SK-N-SH (cell line): Measurements from ENCODE around the gene NSL1. TPM values are rescaled to one million over a fixed set of nuclear protein-coding genes. Genes with fewer than 3 reads are reported as not detected.
A peak's percentile ranks its signal among the peaks of the same experiment; 100 is the strongest.

ENCODE experiments used
- CTCF ChIA-PET: fragments of 300-600, 350-600 bp; formaldehyde crosslinking; extraction: SDS; loops from one replicate; lab custom pipeline; 2021; lab: Yijun Ruan, JAX
- POLR2A ChIA-PET: fragments of 350-600 bp; sonication (Branson Sonifier 250); formaldehyde crosslinking; extraction: SDS; loops from one replicate; lab custom pipeline; 2020; ENCODE audit warnings: antibody characterized with exemption, inconsistent platforms; lab: Yijun Ruan, JAX
- DNase-seq: peaks from one replicate; pipeline ENCODE4 v3.0.0; 2012
- H2AFZ ChIP-seq: fragments of 200-600 bp; sonication (generic); 2 replicates; pipeline ENCODE4 v1.8.1; 2016; ENCODE audit warnings: antibody characterized with exemption, mild to moderate bottlenecking, low read depth
- H3F3A ChIP-seq: fragments of 200-600 bp; sonication (generic); replicated peaks from 2 replicates; pipeline ENCODE3; 2016; ENCODE audit warnings: antibody characterized with exemption, mild to moderate bottlenecking; ENCODE audit not compliant: insufficient read depth
- H3K27ac ChIP-seq, 2 experiments: fragments of 200-500 bp in 1 of 2; fragments of 200-600 bp in 1 of 2; sonication (Bioruptor generic) in 1 of 2; sonication (generic), shearing (Covaris generic) in 1 of 2; 2 replicates each; pipeline versions ENCODE4 v1.5.1 to v1.6.1; 2014 to 2016; ENCODE audit warnings: low read depth in 2 of 2, inconsistent platforms in 1 of 2, low read length in 1 of 2, mild to moderate bottlenecking in 1 of 2, mixed read lengths in 1 of 2
- H3K27me3 ChIP-seq: fragments of 200-600 bp; sonication (generic), shearing (Covaris generic); 2 replicates; pipeline ENCODE4 v1.6.1; 2016; ENCODE audit warnings: mixed run types; ENCODE audit not compliant: insufficient read depth
- H3K36me3 ChIP-seq, 2 experiments: fragments of 200-500 bp in 1 of 2; fragments of 200-600 bp in 1 of 2; sonication (Bioruptor generic) in 1 of 2; sonication (generic) in 1 of 2; replicated peaks in 1 of 2; 2 replicates each; pipeline versions ENCODE3 to v1.5.1; 2014 to 2016; ENCODE audit warnings: low read length in 1 of 2, mild to moderate bottlenecking in 1 of 2; ENCODE audit not compliant: insufficient read depth in 2 of 2, control insufficient read depth in 1 of 2
- H3K4me1 ChIP-seq, 2 experiments: fragments of 200-500 bp in 1 of 2; fragments of 200-600 bp in 1 of 2; sonication (Bioruptor generic) in 1 of 2; sonication (generic), shearing (Covaris generic) in 1 of 2; 2 replicates each; pipeline versions ENCODE4 v1.5.1 to v1.6.1; 2014 to 2016; ENCODE audit warnings: low read depth in 1 of 2, low read length in 1 of 2, mixed run types in 1 of 2; ENCODE audit not compliant: insufficient read depth in 2 of 2, control insufficient read depth in 1 of 2
- H3K4me2 ChIP-seq: fragments of 200-600 bp; sonication (generic), shearing (Covaris generic); 2 replicates; pipeline ENCODE4 v1.6.1; 2017; ENCODE audit warnings: mixed run types
- H3K4me3 ChIP-seq, 2 experiments: fragments of 200-500 bp in 1 of 2; fragments of 200-600 bp in 1 of 2; sonication (Bioruptor generic) in 1 of 2; sonication (generic), shearing (Covaris generic) in 1 of 2; 2 replicates each; pipeline versions ENCODE4 v1.5.1 to v1.8.1; 2014 to 2016; ENCODE audit warnings: low read depth in 2 of 2, inconsistent platforms in 1 of 2, low read length in 1 of 2, mild to moderate bottlenecking in 1 of 2, mixed read lengths in 1 of 2, moderate library complexity in 1 of 2
- H3K79me2 ChIP-seq: fragments of 200-600 bp; sonication (generic); 2 replicates; pipeline ENCODE4 v1.8.1; 2017; ENCODE audit warnings: mild to moderate bottlenecking; ENCODE audit not compliant: insufficient read depth
- H3K9ac ChIP-seq: fragments of 200-600 bp; sonication (generic); 2 replicates; pipeline ENCODE4 v1.6.1; 2017; ENCODE audit warnings: mixed run types
- H3K9me2 ChIP-seq: fragments of 200-600 bp; sonication (generic); 2 replicates; pipeline ENCODE4 v1.6.1; 2017; ENCODE audit warnings: mixed run types
- H3K9me3 ChIP-seq: fragments of 200-600 bp; sonication (generic); 2 replicates; pipeline ENCODE4 v1.6.1; 2017; ENCODE audit warnings: mixed run types, mild to moderate bottlenecking, moderate library complexity
- H4K20me1 ChIP-seq: fragments of 200-600 bp; sonication (generic); 2 replicates; pipeline ENCODE4 v1.6.1; 2017; ENCODE audit warnings: mild to moderate bottlenecking, mixed run types; ENCODE audit not compliant: insufficient read depth
- CHD2 ChIP-seq: fragments of 150-350 bp; IDR thresholded peaks from 2 replicates; pipeline ENCODE4 v1.6.1; 2018; ENCODE audit warnings: low read length; ENCODE audit not compliant: partially characterized antibody
- EP300 ChIP-seq, 2 experiments: IDR thresholded peaks; 2 replicates each; pipeline versions ENCODE4 v1.4.0 to v1.6.1; 2012; ENCODE audit warnings: borderline replicate concordance in 1 of 2, low read depth in 1 of 2, low read length in 1 of 2
- FOXJ3 ChIP-seq: sonication (generic); formaldehyde crosslinking; IDR thresholded peaks from 2 replicates; pipeline ENCODE4 v1.5.1; 2020; ENCODE audit warnings: mild to moderate bottlenecking, missing genetic modification reagents
- GABPA ChIP-seq: IDR thresholded peaks from 2 replicates; pipeline ENCODE4 v1.4.0; 2012; ENCODE audit warnings: low read depth, mild to moderate bottlenecking
- JUND ChIP-seq: IDR thresholded peaks from 2 replicates; pipeline ENCODE4 v1.4.0; 2012
- MXI1 ChIP-seq: IDR thresholded peaks from 2 replicates; pipeline ENCODE4 v1.6.1; 2012; ENCODE audit warnings: mild to moderate bottlenecking, low read depth, low read length, improper control_type of control experiment
- RAD21 ChIP-seq: IDR thresholded peaks from 2 replicates; pipeline ENCODE4 v1.6.1; 2012; ENCODE audit warnings: mild to moderate bottlenecking, low read length
- RXRA ChIP-seq: IDR thresholded peaks from 2 replicates; pipeline ENCODE4 v1.4.0; 2012; ENCODE audit warnings: low read depth, mild to moderate bottlenecking, borderline replicate concordance
- SIN3A ChIP-seq: IDR thresholded peaks from 2 replicates; pipeline ENCODE4 v1.6.1; 2012; ENCODE audit warnings: low read depth, mild to moderate bottlenecking, low read length, moderate library complexity, borderline replicate concordance
- TCF12 ChIP-seq: IDR thresholded peaks from 2 replicates; pipeline ENCODE4 v1.4.0; 2012
- USF2 ChIP-seq: fragments of 150-350 bp; IDR thresholded peaks from 2 replicates; pipeline ENCODE4 v1.6.1; 2017; ENCODE audit warnings: antibody characterized with exemption, low read length, low read depth, borderline replicate concordance
- WGBS: methylation state at CpG from one replicate; pipeline ENCODE4 v1.1.6; 2017; ENCODE audit warnings: low lambda C conversion rate; 5-methylcytosine and 5-hydroxymethylcytosine counted together
- polyA plus RNA-seq, 3 experiments: library from polyadenylated mRNA; depleted of rRNA; stranded (reverse); fragments of >200 nt; gene quantifications; 2 replicates each; pipeline ENCODE4 v1.2.3, GENCODE V29; 2012
- TF ChIP-seq, protein P1 (sequence below): IDR thresholded peaks from 2 replicates; pipeline ENCODE4; 2012
- TF ChIP-seq, protein P2 (sequence below): fragments of 200-600 bp; sonication (generic); IDR thresholded peaks from 2 replicates; pipeline ENCODE4 v1.6.1; 2017; ENCODE audit warnings: antibody characterized with exemption, mild to moderate bottlenecking, moderate library complexity

The NSL1 gene
- polyA plus RNA-seq, 1 of the 3 experiments (the other 2 are of a cell fraction): 22.5 TPM

- peaks cover 0 to 4% of the 10 kb centered on the region in 2 experiments for H3K36me3 ChIP-seq
- DNase-seq: no peak
- no peaks in the 10 kb centered on the region for H3K9me3 ChIP-seq
- no peaks in the 10 kb centered on the region for H3K9me2 ChIP-seq
- H2AFZ ChIP-seq: no peak overlapping the region
- H3K27ac ChIP-seq: no peak overlapping the region
- 81% methylated on average over 2 of the region's 2 CpGs for WGBS
- TF ChIP-seq EP300 (IDR thresholded peaks at IDR 0.05; ENCODE audit: borderline replicate concordance in 1 of 2, low read depth in 1 of 2, low read length in 1 of 2): no peak
- no peak for TF ChIP-seq RXRA
- no peak for TF ChIP-seq JUND
- TF ChIP-seq GABPA: no peak
- TF ChIP-seq USF2: no peak
- no peak for TF ChIP-seq CHD2
- TF ChIP-seq TCF12: no peak
- TF ChIP-seq, protein P1, sequence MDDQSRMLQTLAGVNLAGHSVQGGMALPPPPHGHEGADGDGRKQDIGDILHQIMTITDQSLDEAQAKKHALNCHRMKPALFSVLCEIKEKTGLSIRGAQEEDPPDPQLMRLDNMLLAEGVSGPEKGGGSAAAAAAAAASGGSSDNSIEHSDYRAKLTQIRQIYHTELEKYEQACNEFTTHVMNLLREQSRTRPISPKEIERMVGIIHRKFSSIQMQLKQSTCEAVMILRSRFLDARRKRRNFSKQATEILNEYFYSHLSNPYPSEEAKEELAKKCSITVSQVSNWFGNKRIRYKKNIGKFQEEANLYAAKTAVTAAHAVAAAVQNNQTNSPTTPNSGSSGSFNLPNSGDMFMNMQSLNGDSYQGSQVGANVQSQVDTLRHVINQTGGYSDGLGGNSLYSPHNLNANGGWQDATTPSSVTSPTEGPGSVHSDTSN: no peak
- no peak for TF ChIP-seq FOXJ3 (CRISPR knock-in tag)
- TF ChIP-seq SIN3A: no peak
- H3K4me2 ChIP-seq: no peak overlapping the region
- no peak overlapping the region for H3K4me3 ChIP-seq
- CTCF ChIA-PET: no interaction called here
- POLR2A ChIA-PET: no interaction called here
- H3K27me3 ChIP-seq: no peaks in the 10 kb centered on the region
- peaks cover 2 to 6% of the 10 kb centered on the region in 2 experiments; a peak in 2 of 4 replicates for H3K4me1 ChIP-seq
- no peak overlapping the region for H3K9ac ChIP-seq
- H4K20me1 ChIP-seq: no peaks in the 10 kb centered on the region
- no peaks in the 10 kb centered on the region for H3K79me2 ChIP-seq
- peaks cover 3% of the 10 kb centered on the region for H3F3A ChIP-seq
Measured at GRCh38 chr1:212719633-212720032, 71.9 kb downstream of the NSL1 start.

GRCh38 chr1:212718499-212718898, 73.1 kb downstream of the NSL1 start:
- Histone ChIP-seq H3K79me2 (no peaks in the 10 kb centered on the region), H2AFZ (no peak overlapping the region), H3K9me2 (no peaks in the 10 kb centered on the region), H3K4me1 (peaks cover 2 to 6% of the 10 kb centered on the region in 2 experiments; a peak in 2 of 4 replicates), H3K9ac (no peak overlapping the region)
- DNase-seq: no peak
- TF ChIP-seq, protein P2, sequence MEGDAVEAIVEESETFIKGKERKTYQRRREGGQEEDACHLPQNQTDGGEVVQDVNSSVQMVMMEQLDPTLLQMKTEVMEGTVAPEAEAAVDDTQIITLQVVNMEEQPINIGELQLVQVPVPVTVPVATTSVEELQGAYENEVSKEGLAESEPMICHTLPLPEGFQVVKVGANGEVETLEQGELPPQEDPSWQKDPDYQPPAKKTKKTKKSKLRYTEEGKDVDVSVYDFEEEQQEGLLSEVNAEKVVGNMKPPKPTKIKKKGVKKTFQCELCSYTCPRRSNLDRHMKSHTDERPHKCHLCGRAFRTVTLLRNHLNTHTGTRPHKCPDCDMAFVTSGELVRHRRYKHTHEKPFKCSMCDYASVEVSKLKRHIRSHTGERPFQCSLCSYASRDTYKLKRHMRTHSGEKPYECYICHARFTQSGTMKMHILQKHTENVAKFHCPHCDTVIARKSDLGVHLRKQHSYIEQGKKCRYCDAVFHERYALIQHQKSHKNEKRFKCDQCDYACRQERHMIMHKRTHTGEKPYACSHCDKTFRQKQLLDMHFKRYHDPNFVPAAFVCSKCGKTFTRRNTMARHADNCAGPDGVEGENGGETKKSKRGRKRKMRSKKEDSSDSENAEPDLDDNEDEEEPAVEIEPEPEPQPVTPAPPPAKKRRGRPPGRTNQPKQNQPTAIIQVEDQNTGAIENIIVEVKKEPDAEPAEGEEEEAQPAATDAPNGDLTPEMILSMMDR: peak; percentile 29; the same call in 1 of the 2 replicates
- peak; percentile 49 for TF ChIP-seq RAD21
- TF ChIP-seq MXI1: no peak
- no peak for TF ChIP-seq USF2
- TF ChIP-seq, all 33 proteins: peak for 2
- Histone ChIP-seq H3K27ac (no peak overlapping the region), H3K36me3 (peaks cover 0 to under 1% of the 10 kb centered on the region in 2 experiments), H3K4me2 (no peak overlapping the region), H3F3A (peaks cover 3% of the 10 kb centered on the region), H3K9me3 (no peaks in the 10 kb centered on the region), H3K27me3 (no peaks in the 10 kb centered on the region), H3K4me3 (no peak overlapping the region), H4K20me1 (no peaks in the 10 kb centered on the region)
- ChIA-PET CTCF (interaction anchor here (0.5 to 1.5 kb wide), 2 partner anchors 12 to 23 kb away, joined by 3 read pairs; no protein-coding TSS in a partner anchor), POLR2A (no interaction called here)
- 43% methylated on average over 4 of the region's 4 CpGs for WGBS
